GM12878 (cell line): ENCODE results near the gene OR51B6. TPM values are rescaled to one million over a fixed set of nuclear protein-coding genes. Genes with fewer than 3 reads are reported as not detected.

Experiments
- ATAC-seq: fragments of 200-7000 bp; cut with Tn5 transposase; 3 replicates; pipeline ENCODE4 v1.9.1; 2020; ENCODE audit warnings: mild to moderate bottlenecking, moderate library complexity
- BruUV-seq: library from RNA; stranded (reverse); fragments of 400-500 nt; replicated peaks from 2 replicates; lab custom pipeline; 2021; lab: Mats Ljungman, UMichigan
- CTCF ChIA-PET: fragments of 300-600 bp; sonication (Branson Sonifier 250); formaldehyde crosslinking; extraction: SDS; loops from one replicate; lab custom pipeline; 2021; ENCODE audit warnings: inconsistent platforms; lab: Yijun Ruan, JAX
- POLR2A ChIA-PET: fragments of 350-600 bp; formaldehyde crosslinking; extraction: SDS; loops from one replicate; lab custom pipeline; 2021; ENCODE audit warnings: inconsistent platforms; lab: Charles Lee
- RAD21 ChIA-PET: fragments of 300-600 bp; sonication (Branson Sonifier 250); formaldehyde crosslinking; loops from one replicate; lab custom pipeline; 2023; ENCODE audit warnings: antibody characterized with exemption; ENCODE audit not compliant: unreplicated experiment; lab: Charles Lee
- SMC1A ChIA-PET: fragments of 300-600 bp; sonication (Branson Sonifier 250); formaldehyde crosslinking; loops from one replicate; lab custom pipeline; 2023; ENCODE audit not compliant: unreplicated experiment, uncharacterized antibody; lab: Charles Lee
- DNase-seq: peaks from one replicate; pipeline ENCODE4 v3.0.0-alpha.2; 2011; ENCODE audit warnings: low read depth, low spot score
- FAIRE-seq: peaks from 3 replicates; lab custom pipeline; 2011; peaks lifted over from hg19 to GRCh38; lab: Jason Lieb, UNC
- H2AFZ ChIP-seq: 2 replicates; pipeline ENCODE4 v1.6.0; 2011; ENCODE audit warnings: low read depth, low read length, control low read depth; ENCODE audit not compliant: control insufficient read depth
- H3K27ac ChIP-seq: 2 replicates; pipeline ENCODE4 v1.5.1; 2011; ENCODE audit warnings: control low read depth; ENCODE audit not compliant: control insufficient read depth, insufficient read depth
- H3K27me3 ChIP-seq, 2 experiments: replicated peaks in 1 of 2; 2 replicates each; pipeline versions ENCODE4 v1.6.0 to v1.6.1; 2011; ENCODE audit warnings: low read length in 1 of 2; ENCODE audit not compliant: control insufficient read depth in 2 of 2, insufficient read depth in 2 of 2
- H3K36me3 ChIP-seq, 2 experiments: 2 replicates each; pipeline ENCODE4 v1.5.1; 2011; ENCODE audit warnings: low read length in 1 of 2; ENCODE audit not compliant: control insufficient read depth in 2 of 2, insufficient read depth in 2 of 2
- H3K4me1 ChIP-seq: 2 replicates; pipeline ENCODE4 v1.6.1; 2011; ENCODE audit warnings: mild to moderate bottlenecking, low read length, moderate library complexity, mixed read lengths; ENCODE audit not compliant: control insufficient read depth, insufficient read depth
- H3K4me2 ChIP-seq: 2 replicates; pipeline ENCODE4 v1.6.0; 2011; ENCODE audit warnings: control low read depth; ENCODE audit not compliant: control insufficient read depth, insufficient read depth
- H3K4me3 ChIP-seq: fragments of 200-600 bp; sonication (generic); 2 replicates; pipeline ENCODE4 v1.5.1; 2016
- H3K79me2 ChIP-seq: 2 replicates; pipeline ENCODE4 v1.6.0; 2011; ENCODE audit warnings: low read length; ENCODE audit not compliant: control insufficient read depth, insufficient read depth
- H3K9ac ChIP-seq: 2 replicates; pipeline ENCODE4 v1.8.0; 2011; ENCODE audit warnings: low read length, control low read depth, mixed read lengths; ENCODE audit not compliant: control insufficient read depth, insufficient read depth
- H3K9me3 ChIP-seq: replicated peaks from 3 replicates; pipeline ENCODE4 v1.5.1; 2011; ENCODE audit warnings: mild to moderate bottlenecking, low read length; ENCODE audit not compliant: control insufficient read depth, insufficient read depth
- H4K20me1 ChIP-seq: 2 replicates; pipeline ENCODE4 v1.6.0; 2011; ENCODE audit not compliant: control insufficient read depth, insufficient read depth
- CHD1 ChIP-seq: IDR thresholded peaks from 2 replicates; pipeline ENCODE4 v1.6.1; 2012; ENCODE audit warnings: low read depth, low read length, improper control_type of control experiment
- CREB1 ChIP-seq: IDR thresholded peaks from 2 replicates; pipeline ENCODE4 v1.6.1; 2012; ENCODE audit warnings: low read depth, mild to moderate bottlenecking, inconsistent platforms
- E2F4 ChIP-seq: IDR thresholded peaks from 2 replicates; pipeline ENCODE4 v1.6.1; 2012; ENCODE audit warnings: low read depth, low read length, improper control_type of control experiment
- EP300 ChIP-seq, 2 experiments: fragments of 150-350 bp in 1 of 2; IDR thresholded peaks; 2 replicates each; pipeline ENCODE4 v1.6.1; 2011 to 2012; ENCODE audit warnings: low read depth in 2 of 2, low read length in 2 of 2, borderline replicate concordance in 1 of 2, improper control_type of control experiment in 1 of 2, inconsistent platforms in 1 of 2; ENCODE audit not compliant: control insufficient read depth in 1 of 2
- ETV6 ChIP-seq, 2 experiments: fragments of 450-650 bp in 1 of 2; IDR thresholded peaks in 1 of 2; conservative IDR thresholded peaks in 1 of 2; 2 replicates each; pipeline ENCODE4 v1.6.1; 2014; ENCODE audit warnings: antibody characterized with exemption in 1 of 2, borderline replicate concordance in 1 of 2, low read depth in 1 of 2, mild to moderate bottlenecking in 1 of 2, moderate library complexity in 1 of 2
- FOXM1 ChIP-seq: IDR thresholded peaks from 2 replicates; pipeline ENCODE4 v1.6.1; 2012; ENCODE audit warnings: low read depth, mild to moderate bottlenecking, inconsistent platforms, low read length, moderate library complexity
- HDAC6 ChIP-seq: fragments of 200-600 bp; sonication (generic); IDR thresholded peaks from one replicate; pipeline ENCODE4 v1.8.0; 2017; ENCODE audit warnings: antibody characterized with exemption; ENCODE audit not compliant: unreplicated experiment
- IKZF2 ChIP-seq, 2 experiments: fragments of 450-650 bp; IDR thresholded peaks; 2 replicates each; pipeline ENCODE4 v1.6.1; 2017; ENCODE audit warnings: mild to moderate bottlenecking in 2 of 2, moderate library complexity in 2 of 2
- IRF3 ChIP-seq: fragments of 450-650 bp; IDR thresholded peaks from 2 replicates; pipeline ENCODE4 v1.6.1; 2014; ENCODE audit warnings: mild to moderate bottlenecking
- MTA3 ChIP-seq: IDR thresholded peaks from 2 replicates; pipeline ENCODE4 v1.6.1; 2012; ENCODE audit warnings: low read length, inconsistent platforms, borderline replicate concordance
- MYB ChIP-seq: fragments of 150-350 bp; IDR thresholded peaks from 2 replicates; pipeline ENCODE4 v1.6.1; 2014; ENCODE audit warnings: mild to moderate bottlenecking, low read depth, low read length, borderline replicate concordance
- NBN ChIP-seq: fragments of 450-650 bp; IDR thresholded peaks from 2 replicates; pipeline ENCODE4 v1.6.1; 2016
- PRDM15 ChIP-seq: fragments of 450-650 bp; formaldehyde crosslinking; IDR thresholded peaks from 2 replicates; pipeline ENCODE4 v1.4.0; 2020; ENCODE audit warnings: mild to moderate bottlenecking, moderate library complexity
- SMAD5 ChIP-seq: IDR thresholded peaks from 2 replicates; pipeline ENCODE4 v1.6.1; 2016; ENCODE audit warnings: antibody characterized with exemption, low read depth
- SMARCA5 ChIP-seq: fragments of 450-650 bp; IDR thresholded peaks from 2 replicates; pipeline ENCODE4 v1.6.1; 2017; ENCODE audit warnings: mild to moderate bottlenecking
- WRNIP1 ChIP-seq: IDR thresholded peaks from 2 replicates; pipeline ENCODE4 v1.6.1; 2011; ENCODE audit warnings: low read depth, low read length, improper control_type of control experiment, borderline replicate concordance
- in situ Hi-C: fragments of 300-500 bp; cut with MboI; formaldehyde crosslinking; loops from 9 replicates; pipeline ENCODE4 v1.14.3; 2018; ENCODE audit warnings: mixed read lengths
- intact Hi-C: fragments of 100-400 bp; cut with micrococcal nuclease; formaldehyde crosslinking; loops from one replicate; pipeline ENCODE4 v1.14.2; 2022; ENCODE audit not compliant: unreplicated experiment
- polyA plus RNA-seq, 11 experiments: library from polyadenylated mRNA; depleted of rRNA in 4 of 11; unstranded in 6 of 11; stranded (reverse) in 5 of 11; fragments of >200 nt; fragmentation: Nextera tagmentation in 4 of 11; fragmentation: Illumina TruSeq in 1 of 11; extraction: Ambion mirVana in 4 of 11; extraction: Trizol in 1 of 11; gene quantifications; 1 replicate in 1 of 11; 2 replicates in 10 of 11; pipeline versions ENCODE4 v1.2.1 to v1.2.3, GENCODE V29; 2011 to 2016; ENCODE audit warnings: inconsistent platforms in 2 of 11, missing spikeins in 2 of 11, low read depth in 1 of 11
- total RNA-seq, 4 experiments: library from RNA; depleted of rRNA in 3 of 4; stranded (reverse); fragments of >200 nt in 3 of 4; fragmentation: Illumina TruSeq in 1 of 4; extraction: Trizol in 1 of 4; gene quantifications; 2 replicates each; pipeline versions ENCODE4 v1.2.1 to v1.2.3, GENCODE V29; 2013 to 2021

OR51B6 gene
- total and polyA plus RNA-seq, 10 of the 15 experiments (the other 5 are each of a cell fraction or from before 2014, with no cell fraction given), result 0.17 TPM; not detected in 9

- POLR2A ChIA-PET, result no interaction called here
- RAD21 ChIA-PET, result no interaction called here
- no peak for FAIRE-seq
- in situ Hi-C loops, result loop anchor here (25.0 kb wide), 1 partner anchor 1474 kb away; the partner anchor contains the start of gene STIM1
- no peak overlapping the region for H3K4me3 ChIP-seq
- no TSS peak for BruUV-seq
- no peak overlapping the region for H3K27ac ChIP-seq
- intact Hi-C loops, result no loop called here
- ATAC-seq, result no peak
- DNase-seq, result no peak
- H3K36me3 ChIP-seq, result no peaks in the 10 kb centered on the region
- CTCF ChIA-PET, result no interaction called here
- H3K9ac ChIP-seq, result no peak overlapping the region
- H4K20me1 ChIP-seq, result no peaks in the 10 kb centered on the region
- no peaks in the 10 kb centered on the region for H3K9me3 ChIP-seq
- no peaks in the 10 kb centered on the region for H3K27me3 ChIP-seq
- H3K4me1 ChIP-seq, result no peaks in the 10 kb centered on the region
- H2AFZ ChIP-seq, result no peak overlapping the region
- TF ChIP-seq IKZF2 (IDR thresholded peaks at IDR 0.05) (no peak), HDAC6 (no peak), ETV6 (conservative IDR thresholded peaks at IDR 0.05 in 1 of 2, IDR thresholded peaks at IDR 0.05 in 1 of 2; ENCODE audit: borderline replicate concordance in 1 of 2, low read depth in 1 of 2) (no peak), E2F4 (no peak), PRDM15 (no peak), SMARCA5 (no peak), NBN (no peak), IRF3 (no peak), CREB1 (no peak), MTA3 (no peak), SMAD5 (no peak), WRNIP1 (no peak), MYB (no peak), CHD1 (no peak), FOXM1 (no peak), EP300 (IDR thresholded peaks at IDR 0.05; ENCODE audit: borderline replicate concordance in 1 of 2, control insufficient read depth in 1 of 2, low read depth in 2 of 2, low read length in 2 of 2) (no peak)
- SMC1A ChIA-PET, result no interaction called here
- H3K79me2 ChIP-seq, result no peaks in the 10 kb centered on the region
- H3K4me2 ChIP-seq, result no peak overlapping the region
Measured at GRCh38 chr11:5336331-5336730, 15.0 kb upstream of the OR51B6 start.
